Brain microvascular endothelial cell (primary cell): Measurements from ENCODE around the gene DCAF6.

Experiments
- DNase-seq: peaks from one replicate; pipeline ENCODE4 v3.0.0-alpha.2; 2020
- H3K27ac ChIP-seq: fragments of 250-450 bp; sonication (Bioruptor Pico); 2 replicates; pipeline ENCODE4 v1.5.1; 2020; ENCODE audit warnings: mild to moderate bottlenecking, moderate library complexity
- H3K27me3 ChIP-seq: fragments of 250-450 bp; sonication (Bioruptor Pico); replicated peaks from 2 replicates; pipeline ENCODE4 v1.5.1; 2020; ENCODE audit warnings: mild to moderate bottlenecking
- H3K36me3 ChIP-seq: fragments of 250-450 bp; sonication (Bioruptor Pico); replicated peaks from 2 replicates; pipeline ENCODE4 v1.5.1; 2020; ENCODE audit warnings: mild to moderate bottlenecking
- H3K4me3 ChIP-seq: 2 replicates; pipeline ENCODE4 v1.5.1; 2011; ENCODE audit warnings: low read depth, mild to moderate bottlenecking, control low read depth, low read length, moderate library complexity
- CTCF ChIP-seq: IDR thresholded peaks from 2 replicates; pipeline ENCODE4 v1.5.1; 2011; ENCODE audit warnings: low read depth, mild to moderate bottlenecking, moderate library complexity, low read length, control low read depth, inconsistent platforms; ENCODE audit errors: missing control alignments
- in situ Hi-C: cut with HindIII; loops from 2 replicates; pipeline ENCODE4 v1.10.0; 2017; ENCODE audit warnings: low sequenced_read_pairs, low pct_ligation_motif_present

DCAF6 gene

DNA sequence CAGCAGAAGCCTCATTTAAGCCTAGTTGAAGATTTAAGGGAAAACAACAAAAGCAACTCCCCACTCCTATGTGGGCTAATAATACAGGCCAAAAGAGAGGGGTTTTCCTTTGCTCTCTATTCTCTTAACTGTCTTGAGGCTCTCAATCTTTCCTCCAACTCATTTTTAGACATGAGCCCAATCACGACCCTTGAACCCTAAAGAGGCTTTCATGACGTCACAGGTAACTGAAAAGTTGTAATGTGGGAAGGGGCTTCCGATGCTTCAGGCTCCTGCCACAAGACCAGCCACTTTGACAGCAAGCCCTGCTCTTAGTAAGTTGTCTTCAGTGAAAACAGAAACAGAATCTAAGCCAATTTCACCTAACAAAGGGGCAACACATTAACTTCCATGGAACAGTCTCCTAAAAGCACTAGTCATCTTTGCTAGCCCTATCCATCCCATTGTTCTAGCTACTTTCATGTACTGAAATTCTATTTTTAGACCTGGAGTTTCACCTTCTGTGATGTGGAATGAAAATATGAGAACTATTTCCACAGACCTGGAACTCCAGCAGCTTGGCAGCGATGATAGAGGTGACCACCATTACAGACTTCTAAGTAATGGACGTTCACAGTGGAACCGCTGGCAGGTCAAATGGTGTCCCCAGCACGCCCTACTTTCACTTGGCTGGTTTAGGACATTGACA lies 164.0 kb downstream of the DCAF6 start:
- TF ChIP-seq CTCF: no peak
- DNase-seq: no peak
- H3K36me3 ChIP-seq: no peaks in the 10 kb centered on the region

GRCh38 chr1:168101336-168101735 lies 164.9 kb downstream of the DCAF6 start:
- DNase-seq: no peak
- no peak overlapping the region for H3K4me3 ChIP-seq
- H3K36me3 ChIP-seq: no peaks in the 10 kb centered on the region
- H3K27ac ChIP-seq: no peak overlapping the region
- H3K27me3 ChIP-seq: no peaks in the 10 kb centered on the region
- TF ChIP-seq CTCF: no peak
- in situ Hi-C loops: no loop called here

More for the DNA sequence above, 164.0 kb downstream of the DCAF6 start:
- in situ Hi-C loops: no loop called here
- Histone ChIP-seq H3K27ac (no peak overlapping the region), H3K27me3 (no peaks in the 10 kb centered on the region), H3K4me3 (no peak overlapping the region)

DNA sequence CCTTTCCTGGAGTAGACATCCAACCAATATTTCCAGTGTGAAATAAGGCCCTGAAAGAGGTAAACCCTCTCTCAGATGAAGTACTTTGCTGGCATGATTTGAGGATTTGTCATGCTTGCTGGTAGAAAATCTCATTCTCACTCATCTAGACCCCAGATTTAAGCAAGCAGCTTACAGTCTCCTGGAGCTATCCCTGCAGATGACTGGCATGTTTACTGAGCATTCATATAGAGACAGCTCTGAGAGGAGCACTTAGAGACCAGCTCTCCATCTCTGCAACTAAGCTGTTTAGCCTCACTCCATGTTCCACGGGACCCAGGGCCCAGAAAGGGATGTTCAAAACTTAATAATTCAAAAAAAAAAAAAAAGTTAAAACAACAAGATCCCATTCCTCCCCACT lies 166.0 kb downstream of the DCAF6 start:
- Histone ChIP-seq H3K27ac (no peak overlapping the region), H3K4me3 (no peak overlapping the region), H3K27me3 (no peaks in the 10 kb centered on the region), H3K36me3 (no peaks in the 10 kb centered on the region)
- in situ Hi-C loops: no loop called here
- DNase-seq: no peak
- TF ChIP-seq CTCF: no peak

DNA sequence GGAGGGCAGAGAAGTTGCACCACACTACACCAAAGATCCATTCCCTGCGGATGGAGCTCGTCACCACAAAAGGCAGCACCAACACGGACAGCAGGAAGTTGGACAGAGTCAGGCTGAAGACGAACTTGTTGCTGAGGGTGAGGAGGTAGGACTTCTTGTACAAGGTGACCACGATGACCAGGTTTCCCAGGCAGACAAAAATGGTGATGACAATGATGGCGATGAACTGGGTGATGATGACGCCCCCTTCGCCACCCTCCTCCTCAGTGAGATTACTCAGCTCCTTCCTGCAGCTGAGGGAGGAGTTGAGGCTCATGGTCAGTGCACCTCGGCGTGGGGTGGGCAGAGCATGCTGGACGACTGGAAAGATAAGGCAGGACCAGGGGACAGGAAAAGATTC lies 168.1 kb downstream of the DCAF6 start:
- Histone ChIP-seq H3K27me3 (no peaks in the 10 kb centered on the region), H3K4me3 (no peak overlapping the region), H3K36me3 (no peaks in the 10 kb centered on the region), H3K27ac (no peak overlapping the region)
- TF ChIP-seq CTCF: no peak
- in situ Hi-C loops: no loop called here
- DNase-seq: no peak

DNA sequence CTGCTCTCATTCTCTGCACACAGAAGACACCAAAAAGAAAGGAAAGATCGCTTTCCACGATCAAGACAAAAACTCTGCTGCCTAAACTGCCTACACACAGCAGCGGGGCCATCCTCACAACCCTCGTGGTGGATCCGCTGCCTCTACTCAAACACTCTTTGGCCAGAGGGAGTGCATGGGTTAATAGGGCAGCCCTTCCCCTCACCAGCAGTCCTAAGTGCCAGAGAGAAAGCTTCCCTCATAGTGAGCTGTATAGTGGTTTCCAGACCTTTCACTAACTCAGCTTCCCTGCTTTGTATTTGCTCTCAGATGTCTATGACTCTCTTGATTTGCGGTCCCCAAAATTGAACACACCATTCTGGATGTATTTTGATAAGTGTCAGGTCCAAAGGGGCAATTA lies 169.4 kb downstream of the DCAF6 start:
- Histone ChIP-seq H3K27me3 (no peaks in the 10 kb centered on the region), H3K4me3 (no peak overlapping the region), H3K36me3 (no peaks in the 10 kb centered on the region), H3K27ac (no peak overlapping the region)
- TF ChIP-seq CTCF: no peak
- in situ Hi-C loops: no loop called here
- no peak for DNase-seq

DNA sequence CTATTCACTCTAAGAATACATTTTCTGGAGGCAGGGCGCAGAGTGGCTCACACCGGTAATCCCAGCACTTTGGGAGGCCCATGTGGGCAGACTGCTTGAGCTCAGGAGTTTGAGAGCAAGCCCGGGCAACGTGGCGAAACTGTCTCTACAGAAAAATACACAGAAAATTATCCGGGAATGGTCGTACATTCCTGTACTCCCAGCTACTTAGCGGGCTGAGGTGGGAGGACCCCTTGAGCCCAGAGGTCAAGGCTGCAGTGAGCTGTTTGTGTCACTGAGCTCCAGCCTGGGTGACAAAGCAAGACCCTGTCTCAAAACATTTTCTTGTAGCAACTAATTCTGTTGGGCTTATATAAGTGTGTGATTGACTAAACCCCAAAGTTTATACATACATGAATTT lies 169.8 kb downstream of the DCAF6 start:
- in situ Hi-C loops: no loop called here
- TF ChIP-seq CTCF: no peak
- H3K27ac ChIP-seq: no peak overlapping the region
- H3K4me3 ChIP-seq: no peak overlapping the region
- no peaks in the 10 kb centered on the region for H3K36me3 ChIP-seq
- no peaks in the 10 kb centered on the region for H3K27me3 ChIP-seq
- DNase-seq: no peak
